Smooth muscle cell (in vitro differentiated cells): ENCODE measurements around the gene SDC3. TPM values are rescaled to one million over a fixed set of nuclear protein-coding genes. Genes with fewer than 3 reads are reported as not detected.

Experiments used
- DNase-seq: peaks from one replicate; lab custom pipeline; 2025; ENCODE audit not compliant: unreplicated experiment; lab: John Stamatoyannopoulos, UW
- H2AFZ ChIP-seq: fragments of 200-600 bp; sonication (generic); 2 replicates; pipeline ENCODE4 v1.6.0; 2016; ENCODE audit warnings: antibody characterized with exemption, low read depth, mild to moderate bottlenecking
- H3F3A ChIP-seq: fragments of 200-600 bp; sonication (generic); 2 replicates; pipeline ENCODE4 v1.6.0; 2017; ENCODE audit warnings: antibody characterized with exemption, low read depth
- H3K27ac ChIP-seq: fragments of 200-600 bp; sonication (generic); 2 replicates; pipeline ENCODE4 v1.5.1; 2016; ENCODE audit warnings: low read depth, mild to moderate bottlenecking
- H3K27me3 ChIP-seq: fragments of 200-600 bp; sonication (generic); 2 replicates; pipeline ENCODE4 v1.6.1; 2016; ENCODE audit warnings: low read depth, mild to moderate bottlenecking
- H3K36me3 ChIP-seq: fragments of 200-600 bp; sonication (generic); 2 replicates; pipeline ENCODE4 v1.5.1; 2016; ENCODE audit warnings: low read depth
- H3K4me1 ChIP-seq: fragments of 200-600 bp; sonication (generic); 2 replicates; pipeline ENCODE4 v1.5.1; 2016; ENCODE audit warnings: low read depth
- H3K4me2 ChIP-seq: fragments of 200-600 bp; sonication (generic); 2 replicates; pipeline ENCODE4 v1.6.0; 2016; ENCODE audit warnings: mild to moderate bottlenecking
- H3K4me3 ChIP-seq: fragments of 200-600 bp; sonication (generic); 2 replicates; pipeline ENCODE4 v1.5.1; 2016; ENCODE audit warnings: mild to moderate bottlenecking
- H3K79me2 ChIP-seq: fragments of 200-600 bp; sonication (generic); 2 replicates; pipeline ENCODE4 v1.6.0; 2016; ENCODE audit warnings: low read depth, mild to moderate bottlenecking
- H3K9ac ChIP-seq: fragments of 200-600 bp; sonication (generic); 2 replicates; pipeline ENCODE4 v1.6.0; 2016; ENCODE audit warnings: low read depth
- H3K9me3 ChIP-seq: fragments of 200-600 bp; sonication (generic); replicated peaks from 2 replicates; pipeline ENCODE4 v1.5.1; 2016; ENCODE audit warnings: low read depth
- H4K20me1 ChIP-seq: fragments of 200-600 bp; sonication (generic); 2 replicates; pipeline ENCODE4 v1.6.0; 2016; ENCODE audit warnings: low read depth
- CTCF ChIP-seq: fragments of 200-600 bp; sonication (generic); IDR thresholded peaks from 2 replicates; pipeline ENCODE4 v1.5.1; 2017; ENCODE audit warnings: borderline replicate concordance, mild to moderate bottlenecking, antibody characterized with exemption; ENCODE audit not compliant: insufficient read depth, poor library complexity, severe bottlenecking
- WGBS: methylation state at CpG from one replicate; pipeline ENCODE4 v1.1.7; 2016; ENCODE audit warnings: low lambda C conversion rate; 5-methylcytosine and 5-hydroxymethylcytosine counted together
- polyA plus RNA-seq: library from polyadenylated mRNA; unstranded; fragments of >200 nt; fragmentation: Nextera tagmentation; extraction: Ambion mirVana; gene quantifications from 2 replicates; pipeline ENCODE4 v1.2.1, GENCODE V29; 2016
- total RNA-seq: library from RNA; depleted of rRNA; stranded (reverse); fragments of >200 nt; gene quantifications from 2 replicates; pipeline ENCODE4 v1.2.3, GENCODE V29; 2014

SDC3 gene
- total and polyA plus RNA-seq, 2 experiments from 2014 or later, result 46.3 to 112 TPM

GRCh38 chr1:30930631-30931173 lies 22.1 kb upstream of the SDC3 start:
- H3F3A ChIP-seq, result peaks cover 23% of the 10 kb centered on the region
- no peak overlapping the region for H3K9ac ChIP-seq
- no peak for DNase-seq
- peaks cover 4% of the 10 kb centered on the region for H3K4me1 ChIP-seq
- WGBS, result 89% methylated on average over 6 of the region's 6 CpGs
- no peak overlapping the region for H3K27ac ChIP-seq
- no peaks in the 10 kb centered on the region for H3K79me2 ChIP-seq
- TF ChIP-seq CTCF, result no peak
- peaks cover 6% of the 10 kb centered on the region for H3K36me3 ChIP-seq
- H3K4me2 ChIP-seq, result no peak overlapping the region
- no peak overlapping the region for H2AFZ ChIP-seq
- no peaks in the 10 kb centered on the region for H3K27me3 ChIP-seq
- H4K20me1 ChIP-seq, result peaks cover 26% of the 10 kb centered on the region
- no peak overlapping the region for H3K4me3 ChIP-seq
- H3K9me3 ChIP-seq, result no peaks in the 10 kb centered on the region

- no peak overlapping the region for H3K9ac ChIP-seq
- no peak overlapping the region for H3K4me3 ChIP-seq
- WGBS, result 88% methylated on average over 8 of the region's 8 CpGs
- peaks cover 22% of the 10 kb centered on the region for H4K20me1 ChIP-seq
- peaks cover 23% of the 10 kb centered on the region for H3F3A ChIP-seq
- no peaks in the 10 kb centered on the region for H3K79me2 ChIP-seq
- no peak for TF ChIP-seq CTCF
- no peak overlapping the region for H3K27ac ChIP-seq
- peaks cover 4% of the 10 kb centered on the region for H3K4me1 ChIP-seq
- DNase-seq, result no peak
- no peaks in the 10 kb centered on the region for H3K9me3 ChIP-seq
- no peak overlapping the region for H3K4me2 ChIP-seq
- H3K36me3 ChIP-seq, result peaks cover 6% of the 10 kb centered on the region
- H2AFZ ChIP-seq, result no peak overlapping the region
- H3K27me3 ChIP-seq, result no peaks in the 10 kb centered on the region
Observed at GRCh38 chr1:30929944-30930525, 21.5 kb upstream of the SDC3 start.

GRCh38 chr1:30929135-30929889 lies 20.8 kb upstream of the SDC3 start:
- peaks cover 23% of the 10 kb centered on the region for H3F3A ChIP-seq
- 51% methylated on average over 6 of the region's 6 CpGs for WGBS
- H2AFZ ChIP-seq, result no peak overlapping the region
- peaks cover 20% of the 10 kb centered on the region for H4K20me1 ChIP-seq
- H3K9me3 ChIP-seq, result no peaks in the 10 kb centered on the region
- DNase-seq, result no peak
- no peaks in the 10 kb centered on the region for H3K27me3 ChIP-seq
- no peak overlapping the region for H3K4me2 ChIP-seq
- peaks cover 3% of the 10 kb centered on the region for H3K4me1 ChIP-seq
- TF ChIP-seq CTCF, result peak; percentile 65
- no peaks in the 10 kb centered on the region for H3K79me2 ChIP-seq
- H3K9ac ChIP-seq, result no peak overlapping the region
- H3K4me3 ChIP-seq, result no peak overlapping the region
- peaks cover 6% of the 10 kb centered on the region for H3K36me3 ChIP-seq
- no peak overlapping the region for H3K27ac ChIP-seq
